Lung (tissue), 12 donors: Measurements from ENCODE around the gene CUL3. TPM values are rescaled to one million over a fixed set of nuclear protein-coding genes. Genes with fewer than 3 reads are reported as not detected.

ENCODE experiments used
- ATAC-seq: fragments of 200-7000 bp; cut with Tn5 transposase; one replicate; pipeline ENCODE4 v1.9.1; 2020; ENCODE audit warnings: moderate number of reproducible peaks; ENCODE audit not compliant: insufficient read depth, low FRiP score
- DNase-seq, 3 donors: peaks; one replicate each; pipeline ENCODE4 v3.0.0-alpha.2; 2013 to 2017
- H3K27ac ChIP-seq, 2 donors: one replicate each; pipeline ENCODE4 v1.5.1; 2013; ENCODE audit warnings: mild to moderate bottlenecking in 2 of 2, moderate library complexity in 2 of 2, control low read depth in 1 of 2, inconsistent platforms in 1 of 2, low read depth in 1 of 2, low read length in 1 of 2
- H3K27me3 ChIP-seq, 3 donors: one replicate each; pipeline ENCODE4 v1.5.1; 2013; ENCODE audit warnings: low read length in 2 of 3; ENCODE audit not compliant: control insufficient read depth in 3 of 3, insufficient read depth in 3 of 3
- H3K36me3 ChIP-seq, 4 donors: one replicate each; pipeline ENCODE4 v1.5.1; 2013; ENCODE audit warnings: low read length in 4 of 4, mild to moderate bottlenecking in 1 of 4, moderate library complexity in 1 of 4; ENCODE audit not compliant: control insufficient read depth in 4 of 4, insufficient read depth in 4 of 4
- H3K4me1 ChIP-seq, 5 donors: one replicate each; pipeline ENCODE4 v1.5.1; 2013; ENCODE audit warnings: low read length in 5 of 5, mild to moderate bottlenecking in 2 of 5, moderate library complexity in 1 of 5; ENCODE audit not compliant: control insufficient read depth in 5 of 5, insufficient read depth in 5 of 5
- H3K4me3 ChIP-seq: one replicate; pipeline ENCODE4 v1.5.1; 2013; ENCODE audit warnings: mild to moderate bottlenecking, control low read depth, moderate library complexity
- H3K9ac ChIP-seq, 2 donors: one replicate each; pipeline ENCODE4 v1.5.1; 2013; ENCODE audit warnings: low read length in 2 of 2, control low read depth in 1 of 2; ENCODE audit not compliant: insufficient read depth in 1 of 2
- H3K9me3 ChIP-seq, 4 donors: one replicate each; pipeline ENCODE4 v1.5.1; 2013; ENCODE audit warnings: low read length in 3 of 4, mild to moderate bottlenecking in 1 of 4, moderate library complexity in 1 of 4; ENCODE audit not compliant: control insufficient read depth in 4 of 4, insufficient read depth in 3 of 4
- WGBS, 2 donors: extraction: QIAGEN DNeasy Blood & Tissue Kit; methylation state at CpG; one replicate each; pipeline ENCODE4 v1.1.7; 2013; 5-methylcytosine and 5-hydroxymethylcytosine counted together
- polyA plus RNA-seq, 2 donors: library from polyadenylated mRNA; stranded (reverse); fragments of 200-250 nt; gene quantifications; one replicate each; pipeline ENCODE4 v1.2.1, GENCODE V29; 2013
- total RNA-seq, 2 donors: library from RNA; depleted of rRNA in 1 of 2; stranded (reverse); fragments of >200 nt in 1 of 2; gene quantifications; one replicate each; pipeline ENCODE4 v1.2.1, GENCODE V29; 2014 to 2021
- TF ChIP-seq, protein P1 (sequence below): IDR thresholded peaks from 2 replicates; pipeline ENCODE4 v1.5.1; 2012; ENCODE audit warnings: mild to moderate bottlenecking; ENCODE audit errors: control extremely low read depth, extremely low read depth
- donor health status: control.
- donor health status: control.
- donor health status: Bipolar disorder and iron deficiency.
- donor health status: healthy.
- donor health status: DM: yes; HTN: yes; CAD: no.

Gene CUL3
- total and polyA plus RNA-seq, 4 donors, result 45.5 to 120 (median 64.6) TPM

DNA sequence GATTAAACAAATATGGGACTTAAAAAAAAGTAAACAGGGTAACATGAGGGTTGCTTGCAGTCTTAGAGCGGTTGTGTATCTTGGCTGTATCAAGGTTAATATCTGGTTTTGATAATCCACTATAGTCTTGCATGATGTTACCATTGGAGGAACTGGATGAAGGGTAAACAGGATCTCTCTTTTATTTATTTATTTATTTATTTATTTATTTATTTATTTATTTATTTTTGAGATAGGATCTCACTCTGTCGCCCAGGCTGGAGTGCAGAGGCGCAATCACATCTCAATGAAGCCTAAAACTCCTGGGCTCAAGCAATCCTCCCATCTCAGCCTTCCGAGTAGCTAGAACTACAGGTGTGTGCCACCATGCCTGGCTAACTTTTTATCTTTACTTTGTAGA is 140.4 kb downstream of the CUL3 start:
- TF ChIP-seq, protein P1, sequence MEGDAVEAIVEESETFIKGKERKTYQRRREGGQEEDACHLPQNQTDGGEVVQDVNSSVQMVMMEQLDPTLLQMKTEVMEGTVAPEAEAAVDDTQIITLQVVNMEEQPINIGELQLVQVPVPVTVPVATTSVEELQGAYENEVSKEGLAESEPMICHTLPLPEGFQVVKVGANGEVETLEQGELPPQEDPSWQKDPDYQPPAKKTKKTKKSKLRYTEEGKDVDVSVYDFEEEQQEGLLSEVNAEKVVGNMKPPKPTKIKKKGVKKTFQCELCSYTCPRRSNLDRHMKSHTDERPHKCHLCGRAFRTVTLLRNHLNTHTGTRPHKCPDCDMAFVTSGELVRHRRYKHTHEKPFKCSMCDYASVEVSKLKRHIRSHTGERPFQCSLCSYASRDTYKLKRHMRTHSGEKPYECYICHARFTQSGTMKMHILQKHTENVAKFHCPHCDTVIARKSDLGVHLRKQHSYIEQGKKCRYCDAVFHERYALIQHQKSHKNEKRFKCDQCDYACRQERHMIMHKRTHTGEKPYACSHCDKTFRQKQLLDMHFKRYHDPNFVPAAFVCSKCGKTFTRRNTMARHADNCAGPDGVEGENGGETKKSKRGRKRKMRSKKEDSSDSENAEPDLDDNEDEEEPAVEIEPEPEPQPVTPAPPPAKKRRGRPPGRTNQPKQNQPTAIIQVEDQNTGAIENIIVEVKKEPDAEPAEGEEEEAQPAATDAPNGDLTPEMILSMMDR, result no peak
- ATAC-seq (no peak), DNase-seq (no peak)
- no peaks in the 10 kb centered on the region for H3K9me3 ChIP-seq
- H3K4me1 ChIP-seq, result peaks cover 0 to 10% (median 6%) of the 10 kb centered on the region in 5 donors
- 96 to 97% methylated on average over 4 of the region's 4 CpGs for WGBS, 2 donors
- H3K36me3 ChIP-seq, result no peaks in the 10 kb centered on the region
- no peak overlapping the region for H3K4me3 ChIP-seq
- no peak overlapping the region for H3K27ac ChIP-seq
- H3K27me3 ChIP-seq, result no peaks in the 10 kb centered on the region
- H3K9ac ChIP-seq, result no peak overlapping the region

DNA sequence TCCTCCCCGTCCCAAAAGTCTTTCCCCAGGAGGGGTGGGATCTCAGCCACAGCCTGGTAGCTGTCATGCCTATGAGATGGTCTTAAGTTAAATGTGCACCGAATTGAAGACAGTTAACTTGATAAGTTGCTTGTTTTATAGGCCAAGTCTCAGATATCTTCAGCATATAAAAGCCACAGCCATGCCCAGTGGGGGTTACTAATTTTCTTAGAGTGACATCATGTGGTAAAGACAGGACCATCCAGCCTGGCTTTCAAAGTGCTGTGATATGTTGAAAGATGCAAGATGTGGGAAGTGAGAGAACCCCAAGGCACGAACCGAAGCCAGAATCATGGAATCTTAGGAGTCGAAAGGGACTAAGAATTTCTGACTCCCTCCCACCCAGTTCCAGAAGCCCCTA is 141.1 kb downstream of the CUL3 start:
- H3K4me1 ChIP-seq, result peaks cover 0 to 10% (median 6%) of the 10 kb centered on the region in 5 donors
- H3K36me3 ChIP-seq, result no peaks in the 10 kb centered on the region
- H3K27me3 ChIP-seq, result no peaks in the 10 kb centered on the region
- no peak for ATAC-seq
- H3K9ac ChIP-seq, result no peak overlapping the region
- TF ChIP-seq, protein P1, result no peak
- no peaks in the 10 kb centered on the region for H3K9me3 ChIP-seq
- no peak overlapping the region for H3K4me3 ChIP-seq
- H3K27ac ChIP-seq, result no peak overlapping the region
- peak; percentile 39 to 71 (median 68) for DNase-seq
- WGBS, 2 donors, result 63 to 76% methylated on average over 5 of the region's 5 CpGs

DNA sequence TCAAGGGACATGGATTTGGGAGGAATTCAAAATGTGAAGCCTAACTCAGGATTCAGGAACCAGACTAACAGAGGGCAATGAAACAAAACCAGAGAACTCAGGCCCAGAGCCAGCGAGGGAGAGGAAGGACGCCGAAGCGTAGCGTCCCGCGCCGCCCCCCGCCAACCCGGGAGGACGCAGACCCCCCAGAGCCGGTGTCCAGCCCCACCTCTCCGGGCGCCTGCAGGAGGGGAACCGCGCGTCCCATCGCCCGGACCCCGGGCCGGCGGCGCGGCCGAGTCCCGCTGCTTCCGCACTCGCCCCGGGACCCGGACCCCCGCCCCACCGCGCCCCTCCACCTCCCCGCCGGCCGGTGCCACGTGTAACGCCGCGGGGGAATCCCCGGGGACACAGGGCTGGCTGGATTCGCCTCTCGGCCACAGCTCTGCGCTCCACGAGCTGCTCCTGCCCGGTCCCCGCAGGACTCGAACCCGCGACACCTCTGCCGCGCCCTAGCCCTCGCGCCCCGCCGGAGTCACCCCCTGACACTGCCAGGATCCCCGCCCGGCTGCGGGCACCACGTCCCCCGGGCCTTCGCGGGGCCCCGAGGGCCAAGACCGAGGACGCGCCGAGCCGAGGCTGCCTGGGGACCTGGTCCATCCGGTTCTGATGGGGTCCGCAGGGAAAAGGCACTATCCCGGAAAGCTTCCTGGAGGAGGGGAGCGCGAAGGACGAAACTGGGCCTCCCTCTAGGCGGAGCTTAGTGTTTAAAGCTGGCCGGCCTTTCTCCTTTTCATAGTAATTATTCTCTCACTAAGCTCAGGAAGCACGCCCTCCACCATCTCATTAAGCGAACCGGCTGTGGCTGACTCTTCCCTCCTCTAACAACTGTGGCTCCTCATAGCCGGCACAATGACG is 142.8 kb downstream of the CUL3 start:
- no peak overlapping the region for H3K27ac ChIP-seq
- H3K4me3 ChIP-seq, result peak overlapping the region; percentile 49
- peak; percentile 23 for ATAC-seq
- H3K9ac ChIP-seq, result peak overlapping the region in 1 of 2 donors; percentile 23
- WGBS, 2 donors, result 1 to 2% methylated on average over 66 to 82 of the region's 82 CpGs
- TF ChIP-seq, protein P1, result no peak
- H3K4me1 ChIP-seq, result peaks cover 0 to 10% (median 6%) of the 10 kb centered on the region in 5 donors
- H3K9me3 ChIP-seq, result no peaks in the 10 kb centered on the region
- peak; percentile 62 to 85 (median 75) for DNase-seq
- H3K27me3 ChIP-seq, result no peaks in the 10 kb centered on the region
- H3K36me3 ChIP-seq, result no peaks in the 10 kb centered on the region
